A673 (cell line): ENCODE measurements around the gene TTC7B.

ENCODE experiments used
- CTCF ChIP-seq: fragments of 300-800, 200-600 bp; sonication (generic); conservative IDR thresholded peaks from 2 replicates; pipeline ENCODE4 v1.5.1; 2017; ENCODE audit warnings: low read depth, mild to moderate bottlenecking, antibody characterized with exemption, low read length, moderate library complexity, mixed read lengths
- EZH2 ChIP-seq: fragments of 200-600 bp; sonication (generic); IDR thresholded peaks from 2 replicates; pipeline ENCODE4 v1.6.1; 2017; ENCODE audit warnings: borderline replicate concordance, low read depth, mild to moderate bottlenecking, mixed read lengths, antibody characterized with exemption, low read length; ENCODE audit not compliant: poor library complexity, severe bottlenecking

GRCh38 chr14:90661866-90662265 lies 154.4 kb downstream of the TTC7B start:
- TF ChIP-seq CTCF: no peak
- TF ChIP-seq EZH2: no peak
